ENCODE results near the gene SNRNP200. TPM values are rescaled to one million over a fixed set of nuclear protein-coding genes. Genes with fewer than 3 reads are reported as not detected.
A peak's percentile ranks its signal among the peaks of the same experiment; 100 is the strongest.

The SNRNP200 gene
- total and polyA plus RNA-seq, 8 donors = 31.2 to 184 (median 78.5) TPM

DNA sequence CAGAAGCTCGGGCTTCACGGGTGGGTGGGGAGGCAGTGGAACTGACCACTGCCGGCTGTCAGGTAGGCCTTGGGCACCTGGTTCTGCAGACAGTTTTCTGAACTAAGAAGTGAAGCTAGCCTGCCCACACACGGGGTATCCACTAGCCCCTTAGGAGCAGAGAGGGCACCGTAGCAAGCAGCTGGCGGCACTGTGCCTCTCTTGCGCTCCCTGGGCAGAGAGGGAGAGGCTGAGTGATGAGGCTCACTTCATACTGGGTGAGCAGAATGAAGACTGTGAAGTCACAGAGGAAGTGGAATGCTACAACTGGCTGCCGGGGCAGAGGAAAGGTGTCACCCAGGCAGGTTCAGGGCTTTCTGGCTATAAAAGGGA is 20.5 kb upstream of the SNRNP200 start:
- Histone ChIP-seq H3K4me1 (peaks cover 8 to 41% (median 32%) of the 10 kb centered on the region in 4 donors), H3K9me3 (no peaks in the 10 kb centered on the region), H3K36me3 (no peaks in the 10 kb centered on the region), H3K27ac (peak overlapping the region in 4 of 5 donors; percentile 58 to 74 (median 61)), H3K27me3 (peaks cover 0 to 55% (median 26%) of the 10 kb centered on the region in 3 donors), H3K4me3 (peak overlapping the region; percentile 57 to 62 (median 60))
- WGBS, 5 donors = 45 to 55% (median 52%) methylated on average over 8 of the region's 8 CpGs
- peak in 1 of 2 donors; percentile 28 for DNase-seq
- intact Hi-C loops (cut with DNase I; ENCODE audit: low total_unique reads) = no loop called here
- TF ChIP-seq, protein P1, sequence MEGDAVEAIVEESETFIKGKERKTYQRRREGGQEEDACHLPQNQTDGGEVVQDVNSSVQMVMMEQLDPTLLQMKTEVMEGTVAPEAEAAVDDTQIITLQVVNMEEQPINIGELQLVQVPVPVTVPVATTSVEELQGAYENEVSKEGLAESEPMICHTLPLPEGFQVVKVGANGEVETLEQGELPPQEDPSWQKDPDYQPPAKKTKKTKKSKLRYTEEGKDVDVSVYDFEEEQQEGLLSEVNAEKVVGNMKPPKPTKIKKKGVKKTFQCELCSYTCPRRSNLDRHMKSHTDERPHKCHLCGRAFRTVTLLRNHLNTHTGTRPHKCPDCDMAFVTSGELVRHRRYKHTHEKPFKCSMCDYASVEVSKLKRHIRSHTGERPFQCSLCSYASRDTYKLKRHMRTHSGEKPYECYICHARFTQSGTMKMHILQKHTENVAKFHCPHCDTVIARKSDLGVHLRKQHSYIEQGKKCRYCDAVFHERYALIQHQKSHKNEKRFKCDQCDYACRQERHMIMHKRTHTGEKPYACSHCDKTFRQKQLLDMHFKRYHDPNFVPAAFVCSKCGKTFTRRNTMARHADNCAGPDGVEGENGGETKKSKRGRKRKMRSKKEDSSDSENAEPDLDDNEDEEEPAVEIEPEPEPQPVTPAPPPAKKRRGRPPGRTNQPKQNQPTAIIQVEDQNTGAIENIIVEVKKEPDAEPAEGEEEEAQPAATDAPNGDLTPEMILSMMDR (IDR thresholded peaks at IDR 0.05) = no peak
- TF ChIP-seq POLR2AphosphoS5 (IDR thresholded peaks at IDR 0.05) = peak in 2 of 3 donors; percentile 48 to 56

DNA sequence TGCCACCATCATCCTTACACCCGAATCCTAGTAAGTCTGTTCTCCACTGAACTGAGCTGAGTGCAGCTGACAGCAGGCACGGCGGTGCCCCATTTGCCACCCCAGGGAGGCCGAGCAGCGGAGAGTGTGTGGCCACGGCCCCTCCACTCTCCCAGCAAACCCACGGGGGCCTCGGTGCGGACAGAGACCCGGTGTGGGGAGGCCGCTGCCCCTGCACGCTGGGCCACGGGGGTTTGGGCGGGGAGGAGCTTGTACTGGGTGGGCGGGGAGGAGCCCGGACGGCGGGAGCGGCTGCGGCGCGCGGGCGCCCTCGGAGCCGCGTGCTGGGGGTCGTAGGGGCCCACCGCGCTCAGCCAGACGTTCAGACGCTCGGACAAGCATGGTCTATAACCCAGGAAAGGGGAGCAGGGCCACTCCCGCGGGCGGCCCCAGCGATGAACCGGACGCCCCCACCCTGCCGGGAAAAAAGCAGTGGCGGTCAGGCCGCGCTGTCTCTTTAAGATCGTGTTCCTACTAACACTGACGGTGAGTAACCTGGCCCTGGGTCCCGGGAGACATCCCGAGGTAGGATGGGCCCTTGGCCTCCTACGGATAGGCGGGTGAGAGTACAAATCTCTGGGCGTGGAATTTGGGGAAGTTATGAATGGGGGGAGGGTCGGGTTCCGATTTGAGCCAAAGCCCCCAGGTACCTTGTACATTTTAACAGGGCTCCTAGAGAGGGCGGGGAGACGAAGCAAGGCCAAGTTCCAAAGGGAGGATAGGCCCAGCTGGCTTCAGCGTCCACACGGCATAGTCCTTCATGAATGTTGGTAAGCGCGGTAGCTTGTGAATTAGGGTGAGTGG is 19.9 kb upstream of the SNRNP200 start, which contains the start of gene ITPRIPL1:
TSS of gene ITPRIPL1 (plus strand) at position 277 of the 843 bp plus-strand sequence. CDS start at position 800, 523 bp downstream.
- Histone ChIP-seq H3K27ac (peak within 1 kb of the TSS in 4 of 5 donors; percentile 58 to 74 (median 61)), H3K4me3 (peak within 1 kb of the TSS; percentile 57 to 62 (median 60)), H3K4me1 (peaks cover 10 to 42% (median 34%) of the 10 kb centered on the region in 4 donors), H3K36me3 (no peaks in the 10 kb centered on the region), H3K27me3 (peaks cover 0 to 61% (median 29%) of the 10 kb centered on the region in 3 donors), H3K9me3 (no peaks in the 10 kb centered on the region)
- 4 to 11% (median 6%) methylated on average over 19 to 58 of the region's 58 CpGs for WGBS, 5 donors
- DNase-seq = peak in 1 of 2 donors; percentile 62
- intact Hi-C loops (cut with DNase I; ENCODE audit: low total_unique reads) = no loop called here
- no peak for TF ChIP-seq POLR2A (IDR thresholded peaks at IDR 0.05)
- no peak for TF ChIP-seq EP300 (IDR thresholded peaks at IDR 0.05)
- TF ChIP-seq, protein P1 (IDR thresholded peaks at IDR 0.05) = no peak

DNA sequence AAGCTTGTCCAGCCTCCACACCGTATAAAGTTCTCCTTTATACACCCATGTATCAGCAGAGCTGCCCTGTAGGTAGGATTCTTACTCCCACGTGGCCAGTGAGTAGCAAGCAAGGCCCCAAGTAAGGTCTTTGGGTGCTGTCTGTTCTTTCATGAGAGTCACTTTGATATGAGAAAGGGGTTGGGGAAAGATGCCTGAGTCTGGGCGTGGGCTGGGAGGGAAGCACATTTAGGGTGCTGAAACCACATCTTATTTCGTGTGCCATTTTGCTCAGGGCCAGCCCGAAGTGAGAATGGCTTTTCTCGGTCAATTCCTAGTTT is 19.3 kb upstream of the SNRNP200 start:
- Histone ChIP-seq H3K4me3 (peak overlapping the region; percentile 57 to 62 (median 60)), H3K36me3 (no peaks in the 10 kb centered on the region), H3K27ac (peak overlapping the region in 4 of 5 donors; percentile 58 to 74 (median 61)), H3K27me3 (peaks cover 0 to 67% (median 35%) of the 10 kb centered on the region in 3 donors), H3K4me1 (peaks cover 10 to 43% (median 32%) of the 10 kb centered on the region in 4 donors), H3K9me3 (no peaks in the 10 kb centered on the region)
- WGBS, 5 donors = 23 to 36% (median 28%) methylated on average over 6 of the region's 6 CpGs
- TF ChIP-seq POLR2AphosphoS5 (IDR thresholded peaks at IDR 0.05) = no peak
- TF ChIP-seq EP300 (IDR thresholded peaks at IDR 0.05) = no peak
- no peak for TF ChIP-seq POLR2A (IDR thresholded peaks at IDR 0.05)
- TF ChIP-seq, protein P1 (IDR thresholded peaks at IDR 0.05) = no peak
- intact Hi-C loops (cut with DNase I; ENCODE audit: low total_unique reads) = no loop called here
- DNase-seq = no peak

DNA sequence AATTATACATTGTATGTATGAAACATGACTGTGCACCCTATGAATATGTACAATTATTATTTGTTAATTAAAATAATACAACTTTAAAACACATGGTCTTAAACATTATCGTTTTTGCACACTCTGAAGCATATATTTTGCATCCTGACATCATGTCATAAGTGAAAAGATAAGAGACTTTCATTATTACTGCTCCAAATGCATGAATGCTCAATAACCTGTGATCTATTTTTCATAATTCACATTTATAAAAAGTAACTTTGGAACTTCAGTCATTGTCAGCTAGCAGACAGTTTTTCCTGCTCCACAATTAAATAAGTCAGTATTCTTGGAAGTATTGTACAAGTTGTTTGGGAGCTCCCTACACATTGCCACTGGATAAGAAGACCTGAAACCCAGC is 18.5 kb upstream of the SNRNP200 start:
- 83 to 89% (median 86%) methylated on average over 1 of the region's 1 CpG for WGBS, 5 donors
- intact Hi-C loops (cut with DNase I; ENCODE audit: low total_unique reads) = no loop called here
- peaks cover 10 to 43% (median 29%) of the 10 kb centered on the region in 4 donors for H3K4me1 ChIP-seq
- no peak overlapping the region for H3K4me3 ChIP-seq
- no peaks in the 10 kb centered on the region for H3K9me3 ChIP-seq
- TF ChIP-seq EP300 (IDR thresholded peaks at IDR 0.05) = no peak
- DNase-seq = no peak
- H3K36me3 ChIP-seq = no peaks in the 10 kb centered on the region
- H3K27ac ChIP-seq = no peak overlapping the region
- H3K27me3 ChIP-seq = peaks cover 0 to 74% (median 35%) of the 10 kb centered on the region in 3 donors
